WTC11 (cell line): ENCODE results near the gene PLIN3. TPM values are rescaled to one million over a fixed set of nuclear protein-coding genes. Genes with fewer than 3 reads are reported as not detected.

ENCODE experiments used
- ATAC-seq: fragments of 200-7000 bp; cut with Tn5 transposase; 2 replicates; pipeline ENCODE4 v1.10.0; 2021; ENCODE audit warnings: mild to moderate bottlenecking, moderate library complexity
- CTCF ChIA-PET: fragments of 300-600 bp; sonication (Branson Sonifier 250); formaldehyde crosslinking; loops from one replicate; lab custom pipeline; 2021; ENCODE audit warnings: antibody characterized with exemption; lab: Charles Lee
- POLR2A ChIA-PET: fragments of 350-600 bp; sonication (Branson Sonifier 250); formaldehyde crosslinking; loops from one replicate; lab custom pipeline; 2021; ENCODE audit warnings: antibody characterized with exemption; lab: Charles Lee
- DNase-seq: peaks from one replicate; pipeline ENCODE4 v3.0.0; 2021; ENCODE audit warnings: low spot score
- H3K27ac Mint-ChIP-seq: 2 replicates; pipeline ENCODE4 v1.8.0; 2021; ENCODE audit warnings: mixed read lengths
- H3K27me3 Mint-ChIP-seq: 2 replicates; pipeline ENCODE4 v1.8.0; 2021; ENCODE audit warnings: low read depth, mild to moderate bottlenecking, moderate library complexity, mixed read lengths
- H3K36me3 Mint-ChIP-seq: 2 replicates; pipeline ENCODE4 v1.8.0; 2021; ENCODE audit warnings: mixed read lengths
- H3K4me1 Mint-ChIP-seq: 2 replicates; pipeline ENCODE4 v1.8.0; 2022; ENCODE audit warnings: mixed read lengths
- H3K4me3 Mint-ChIP-seq: 2 replicates; pipeline ENCODE4 v1.8.0; 2021; ENCODE audit warnings: mild to moderate bottlenecking, moderate library complexity, mixed read lengths
- H3K9me3 Mint-ChIP-seq: 2 replicates; pipeline ENCODE4 v1.8.0; 2021; ENCODE audit warnings: mixed read lengths
- ELF4 ChIP-seq: sonication (generic); formaldehyde crosslinking; IDR thresholded peaks from 2 replicates; pipeline ENCODE4 v1.8.1; 2022; ENCODE audit warnings: low read depth, mild to moderate bottlenecking, moderate library complexity, missing genetic modification reagents
- FOXK1 ChIP-seq: sonication (generic); formaldehyde crosslinking; IDR thresholded peaks from 2 replicates; pipeline ENCODE4 v1.8.0; 2022; ENCODE audit warnings: mild to moderate bottlenecking, moderate library complexity, missing genetic modification reagents
- FOXP1 ChIP-seq: sonication (generic); formaldehyde crosslinking; IDR thresholded peaks from 2 replicates; pipeline ENCODE4 v1.8.0; 2022; ENCODE audit warnings: missing genetic modification reagents, mild to moderate bottlenecking, moderate library complexity, borderline replicate concordance
- GABPB1 ChIP-seq: sonication (generic); formaldehyde crosslinking; IDR thresholded peaks from 2 replicates; pipeline ENCODE4 v1.8.1; 2023; ENCODE audit warnings: mild to moderate bottlenecking, missing genetic modification reagents
- GTF2I ChIP-seq: fragments of 250-450 bp; sonication (Bioruptor Pico); conservative IDR thresholded peaks from 2 replicates; pipeline ENCODE4 v1.4.0; 2021; ENCODE audit warnings: mild to moderate bottlenecking
- OVOL2 ChIP-seq: fragments of 250-450 bp; sonication (Bioruptor Pico); IDR thresholded peaks from 2 replicates; pipeline ENCODE4 v1.9.0; 2021; ENCODE audit warnings: mild to moderate bottlenecking, borderline replicate concordance
- SMAD4 ChIP-seq: sonication (generic); formaldehyde crosslinking; IDR thresholded peaks from 2 replicates; pipeline ENCODE4 v1.8.0; 2022; ENCODE audit warnings: mild to moderate bottlenecking, missing genetic modification reagents
- SP1 ChIP-seq: sonication (generic); formaldehyde crosslinking; conservative IDR thresholded peaks from 2 replicates; pipeline ENCODE4 v1.8.1; 2022; ENCODE audit warnings: missing genetic modification reagents
- TEAD1 ChIP-seq: sonication (generic); formaldehyde crosslinking; IDR thresholded peaks from 2 replicates; pipeline ENCODE4 v1.8.0; 2022; ENCODE audit warnings: mild to moderate bottlenecking, missing genetic modification reagents
- TEAD4 ChIP-seq: sonication (generic); formaldehyde crosslinking; IDR thresholded peaks from 2 replicates; pipeline ENCODE4 v1.8.0; 2022; ENCODE audit warnings: mild to moderate bottlenecking, missing genetic modification reagents
- total RNA-seq: library from RNA; stranded (reverse); gene quantifications from 3 replicates; pipeline ENCODE4 v1.2.3, GENCODE V29; 2021
- TF ChIP-seq, protein P1 (sequence below): fragments of 250-450 bp; sonication (Bioruptor Pico); IDR thresholded peaks from 2 replicates; pipeline ENCODE4 v1.9.0; 2021; ENCODE audit warnings: mild to moderate bottlenecking, borderline replicate concordance
- TF ChIP-seq, protein P2 (sequence below): sonication (generic); formaldehyde crosslinking; IDR thresholded peaks from 2 replicates; pipeline ENCODE4 v1.8.0; 2023; ENCODE audit warnings: missing genetic modification reagents
- TF ChIP-seq, protein P3 (sequence below): sonication (generic); formaldehyde crosslinking; IDR thresholded peaks from 2 replicates; pipeline ENCODE4 v1.8.1; 2022; ENCODE audit warnings: missing genetic modification reagents, borderline replicate concordance
- TF ChIP-seq, protein P4 (sequence below): fragments of 200-600 bp; IDR thresholded peaks from 2 replicates; pipeline ENCODE4 v1.8.0; 2022; ENCODE audit warnings: antibody characterized with exemption

PLIN3 gene
- total RNA-seq, 1 experiment from 2014 or later, result 61.3 TPM

DNA sequence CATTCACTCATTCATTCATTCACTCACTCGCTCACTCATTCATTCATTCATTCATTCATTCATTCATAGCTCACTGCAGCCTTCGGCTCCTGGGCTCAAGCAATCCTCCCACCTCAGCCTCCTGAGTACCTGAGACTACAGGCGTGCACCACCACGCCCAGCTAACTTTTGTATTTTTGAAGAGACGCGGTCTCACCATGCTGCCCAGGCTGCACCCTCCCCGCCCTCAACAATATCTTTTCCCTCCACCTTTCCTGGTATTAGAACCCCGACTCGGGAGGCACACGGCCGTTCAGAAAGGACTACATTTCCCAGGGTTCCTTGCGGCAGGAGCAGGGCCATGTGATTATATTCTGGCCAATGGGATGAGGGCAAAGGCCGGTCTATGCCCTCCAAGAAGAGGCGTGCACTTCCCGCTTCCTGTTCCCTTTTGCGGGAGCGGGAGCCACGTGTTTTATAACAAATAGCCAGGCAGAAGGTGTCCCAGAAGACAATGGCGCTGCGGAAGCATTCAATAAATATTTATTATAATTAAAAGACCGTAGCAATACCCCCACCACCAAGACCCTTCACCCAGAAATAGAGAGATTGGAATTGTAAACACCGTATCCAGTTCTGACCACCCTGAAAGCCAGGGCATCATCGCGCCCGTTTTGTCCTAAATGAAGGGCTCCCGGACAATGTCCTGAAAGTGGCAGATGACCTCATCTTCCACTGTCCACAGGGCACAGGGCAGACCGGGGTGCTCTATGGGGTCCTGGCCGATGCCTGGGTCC lies 51.9 kb downstream of the PLIN3 start (continued):
- TF ChIP-seq, protein P1, sequence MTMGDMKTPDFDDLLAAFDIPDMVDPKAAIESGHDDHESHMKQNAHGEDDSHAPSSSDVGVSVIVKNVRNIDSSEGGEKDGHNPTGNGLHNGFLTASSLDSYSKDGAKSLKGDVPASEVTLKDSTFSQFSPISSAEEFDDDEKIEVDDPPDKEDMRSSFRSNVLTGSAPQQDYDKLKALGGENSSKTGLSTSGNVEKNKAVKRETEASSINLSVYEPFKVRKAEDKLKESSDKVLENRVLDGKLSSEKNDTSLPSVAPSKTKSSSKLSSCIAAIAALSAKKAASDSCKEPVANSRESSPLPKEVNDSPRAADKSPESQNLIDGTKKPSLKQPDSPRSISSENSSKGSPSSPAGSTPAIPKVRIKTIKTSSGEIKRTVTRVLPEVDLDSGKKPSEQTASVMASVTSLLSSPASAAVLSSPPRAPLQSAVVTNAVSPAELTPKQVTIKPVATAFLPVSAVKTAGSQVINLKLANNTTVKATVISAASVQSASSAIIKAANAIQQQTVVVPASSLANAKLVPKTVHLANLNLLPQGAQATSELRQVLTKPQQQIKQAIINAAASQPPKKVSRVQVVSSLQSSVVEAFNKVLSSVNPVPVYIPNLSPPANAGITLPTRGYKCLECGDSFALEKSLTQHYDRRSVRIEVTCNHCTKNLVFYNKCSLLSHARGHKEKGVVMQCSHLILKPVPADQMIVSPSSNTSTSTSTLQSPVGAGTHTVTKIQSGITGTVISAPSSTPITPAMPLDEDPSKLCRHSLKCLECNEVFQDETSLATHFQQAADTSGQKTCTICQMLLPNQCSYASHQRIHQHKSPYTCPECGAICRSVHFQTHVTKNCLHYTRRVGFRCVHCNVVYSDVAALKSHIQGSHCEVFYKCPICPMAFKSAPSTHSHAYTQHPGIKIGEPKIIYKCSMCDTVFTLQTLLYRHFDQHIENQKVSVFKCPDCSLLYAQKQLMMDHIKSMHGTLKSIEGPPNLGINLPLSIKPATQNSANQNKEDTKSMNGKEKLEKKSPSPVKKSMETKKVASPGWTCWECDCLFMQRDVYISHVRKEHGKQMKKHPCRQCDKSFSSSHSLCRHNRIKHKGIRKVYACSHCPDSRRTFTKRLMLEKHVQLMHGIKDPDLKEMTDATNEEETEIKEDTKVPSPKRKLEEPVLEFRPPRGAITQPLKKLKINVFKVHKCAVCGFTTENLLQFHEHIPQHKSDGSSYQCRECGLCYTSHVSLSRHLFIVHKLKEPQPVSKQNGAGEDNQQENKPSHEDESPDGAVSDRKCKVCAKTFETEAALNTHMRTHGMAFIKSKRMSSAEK, result no peak
- TF ChIP-seq ELF4 (CRISPR knock-in tag), result no peak
- TF ChIP-seq TEAD1 (CRISPR knock-in tag), result peak; percentile 74
- peak; percentile 41; the same call in 1 of the 2 replicates for TF ChIP-seq SP1 (CRISPR knock-in tag)
- TF ChIP-seq, protein P2, sequence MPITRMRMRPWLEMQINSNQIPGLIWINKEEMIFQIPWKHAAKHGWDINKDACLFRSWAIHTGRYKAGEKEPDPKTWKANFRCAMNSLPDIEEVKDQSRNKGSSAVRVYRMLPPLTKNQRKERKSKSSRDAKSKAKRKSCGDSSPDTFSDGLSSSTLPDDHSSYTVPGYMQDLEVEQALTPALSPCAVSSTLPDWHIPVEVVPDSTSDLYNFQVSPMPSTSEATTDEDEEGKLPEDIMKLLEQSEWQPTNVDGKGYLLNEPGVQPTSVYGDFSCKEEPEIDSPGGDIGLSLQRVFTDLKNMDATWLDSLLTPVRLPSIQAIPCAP (CRISPR knock-in tag), result no peak

DNA sequence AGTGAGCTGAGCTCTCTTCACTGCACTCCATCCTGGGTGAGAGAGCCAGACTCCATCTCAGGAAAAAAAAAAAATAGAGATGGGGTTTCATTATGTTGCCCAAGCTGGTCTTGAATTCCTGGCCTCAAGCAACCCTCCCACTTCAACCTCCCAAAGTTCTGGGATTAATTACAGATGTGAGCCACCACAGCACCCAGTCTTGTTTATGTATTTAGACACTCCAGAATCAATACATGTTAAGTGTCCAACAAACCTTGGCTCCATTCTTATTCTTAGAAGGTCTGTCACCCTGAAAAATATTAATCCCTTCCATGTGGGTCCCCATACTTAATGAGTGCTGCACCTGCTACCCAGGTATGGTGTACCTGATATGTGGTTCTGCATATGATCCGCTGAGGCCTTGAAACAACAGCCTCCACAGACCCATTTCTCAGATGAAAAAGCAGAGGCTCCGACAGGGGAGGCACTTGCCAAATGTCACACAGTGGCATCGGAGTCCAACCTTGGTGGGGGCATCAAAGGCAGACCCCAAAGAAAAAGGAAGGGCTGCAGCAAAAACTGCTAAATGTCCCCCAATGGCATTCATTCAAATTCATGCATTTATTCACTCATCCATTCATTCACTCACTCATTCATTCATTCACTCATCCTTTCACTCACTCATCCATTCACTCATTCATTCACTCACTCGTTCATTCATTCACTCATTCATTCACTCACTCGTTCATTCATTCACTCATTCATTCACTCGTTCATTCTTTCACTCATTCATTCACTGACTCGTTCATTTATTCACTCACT lies 52.6 kb downstream of the PLIN3 start:
- Mint-ChIP-seq H3K36me3 (no peaks in the 10 kb centered on the region), H3K9me3 (peaks cover 8% of the 10 kb centered on the region), H3K4me3 (peak overlapping the region; percentile 58; the same call in 1 of the 2 replicates), H3K27ac (no peak overlapping the region), H3K4me1 (peaks cover 2% of the 10 kb centered on the region; the same call in 1 of the 2 replicates), H3K27me3 (peaks cover 27% of the 10 kb centered on the region)
- no peak for TF ChIP-seq SMAD4 (CRISPR knock-in tag)
- TF ChIP-seq, protein P3, sequence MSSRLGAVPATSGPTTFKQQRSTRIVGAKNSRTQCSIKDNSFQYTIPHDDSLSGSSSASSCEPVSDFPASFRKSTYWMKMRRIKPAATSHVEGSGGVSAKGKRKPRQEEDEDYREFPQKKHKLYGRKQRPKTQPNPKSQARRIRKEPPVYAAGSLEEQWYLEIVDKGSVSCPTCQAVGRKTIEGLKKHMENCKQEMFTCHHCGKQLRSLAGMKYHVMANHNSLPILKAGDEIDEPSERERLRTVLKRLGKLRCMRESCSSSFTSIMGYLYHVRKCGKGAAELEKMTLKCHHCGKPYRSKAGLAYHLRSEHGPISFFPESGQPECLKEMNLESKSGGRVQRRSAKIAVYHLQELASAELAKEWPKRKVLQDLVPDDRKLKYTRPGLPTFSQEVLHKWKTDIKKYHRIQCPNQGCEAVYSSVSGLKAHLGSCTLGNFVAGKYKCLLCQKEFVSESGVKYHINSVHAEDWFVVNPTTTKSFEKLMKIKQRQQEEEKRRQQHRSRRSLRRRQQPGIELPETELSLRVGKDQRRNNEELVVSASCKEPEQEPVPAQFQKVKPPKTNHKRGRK (CRISPR knock-in tag), result 0 out of 2 replicates have a peak, but pooled peaks have one; percentile 40
- ChIA-PET CTCF (interaction anchor here (0.8 to 1.8 kb wide), 3 partner anchors 23 to 37 kb away, joined by 3 to 9 read pairs (median 3); partner anchors contain the start of gene FEM1A), POLR2A (no interaction called here)
- DNase-seq (no peak), ATAC-seq (no peak)

DNA sequence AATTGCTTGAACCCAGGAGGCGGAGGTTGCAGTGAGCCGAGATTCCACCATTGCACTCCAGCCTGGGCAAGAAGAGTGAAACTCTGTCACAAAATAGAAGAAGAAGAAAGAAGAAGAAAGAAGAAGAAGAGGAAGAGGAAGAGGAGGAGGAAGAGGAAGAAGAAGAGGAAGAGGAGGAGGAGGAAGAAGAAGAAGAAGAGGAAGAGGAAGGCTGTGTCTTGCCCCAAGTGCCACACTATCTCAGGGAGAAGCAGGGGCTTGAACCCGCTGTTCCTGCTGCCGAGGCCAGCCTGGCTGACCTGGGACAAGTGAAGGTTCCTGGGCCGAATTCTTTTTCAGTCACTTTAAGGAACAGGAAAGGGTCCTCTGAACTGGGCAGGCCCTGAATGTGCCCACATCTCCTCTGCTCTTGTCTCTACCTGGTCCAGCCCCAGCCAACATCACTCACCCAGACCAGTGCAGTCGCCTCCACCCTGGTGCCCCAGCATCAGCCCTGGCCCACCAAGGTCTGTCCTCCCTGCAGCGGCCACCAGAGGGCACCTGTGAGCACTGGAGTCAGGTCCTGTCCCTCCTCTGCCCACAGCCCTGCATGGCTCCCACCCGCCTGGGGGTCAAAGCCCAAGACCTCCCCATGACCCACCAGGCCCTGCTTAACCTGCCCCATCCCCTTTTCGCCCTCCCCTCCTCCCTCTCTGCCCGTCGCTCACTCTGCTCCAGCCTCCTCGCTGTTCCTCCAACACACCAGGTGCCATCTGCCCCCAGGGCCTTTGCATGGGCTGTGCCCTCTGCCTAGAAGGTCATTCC lies 55.9 kb downstream of the PLIN3 start:
- Mint-ChIP-seq H3K4me1 (peaks cover 2% of the 10 kb centered on the region; the same call in 1 of the 2 replicates), H3K4me3 (no peak overlapping the region), H3K36me3 (no peaks in the 10 kb centered on the region), H3K9me3 (peaks cover 8% of the 10 kb centered on the region), H3K27ac (no peak overlapping the region), H3K27me3 (peaks cover 13% of the 10 kb centered on the region)
- ChIA-PET CTCF (interaction anchor here (0.6 to 4.8 kb wide), 4 partner anchors 40 to 219 kb away, joined by 3 to 55 read pairs (median 27); no protein-coding TSS in a partner anchor), POLR2A (no interaction called here)
- DNase-seq (peak; percentile 96), ATAC-seq (peak; percentile 78)
- TF ChIP-seq TEAD4 (CRISPR knock-in tag), result no peak
- TF ChIP-seq GABPB1 (CRISPR knock-in tag), result peak; percentile 17; the same call in 1 of the 2 replicates
- no peak for TF ChIP-seq OVOL2 (CRISPR knock-in tag)
- no peak for TF ChIP-seq FOXK1
- TF ChIP-seq, protein P4, sequence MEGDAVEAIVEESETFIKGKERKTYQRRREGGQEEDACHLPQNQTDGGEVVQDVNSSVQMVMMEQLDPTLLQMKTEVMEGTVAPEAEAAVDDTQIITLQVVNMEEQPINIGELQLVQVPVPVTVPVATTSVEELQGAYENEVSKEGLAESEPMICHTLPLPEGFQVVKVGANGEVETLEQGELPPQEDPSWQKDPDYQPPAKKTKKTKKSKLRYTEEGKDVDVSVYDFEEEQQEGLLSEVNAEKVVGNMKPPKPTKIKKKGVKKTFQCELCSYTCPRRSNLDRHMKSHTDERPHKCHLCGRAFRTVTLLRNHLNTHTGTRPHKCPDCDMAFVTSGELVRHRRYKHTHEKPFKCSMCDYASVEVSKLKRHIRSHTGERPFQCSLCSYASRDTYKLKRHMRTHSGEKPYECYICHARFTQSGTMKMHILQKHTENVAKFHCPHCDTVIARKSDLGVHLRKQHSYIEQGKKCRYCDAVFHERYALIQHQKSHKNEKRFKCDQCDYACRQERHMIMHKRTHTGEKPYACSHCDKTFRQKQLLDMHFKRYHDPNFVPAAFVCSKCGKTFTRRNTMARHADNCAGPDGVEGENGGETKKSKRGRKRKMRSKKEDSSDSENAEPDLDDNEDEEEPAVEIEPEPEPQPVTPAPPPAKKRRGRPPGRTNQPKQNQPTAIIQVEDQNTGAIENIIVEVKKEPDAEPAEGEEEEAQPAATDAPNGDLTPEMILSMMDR, result peak; percentile 95
- 0 out of 2 replicates have a peak, but pooled peaks have one; percentile 33 for TF ChIP-seq FOXP1 (CRISPR knock-in tag)
- TF ChIP-seq GTF2I (CRISPR knock-in tag), result peak; percentile 98
